GM18508 (cell line): ENCODE measurements around the gene TMEM106A.
"Not testable (repeated sequence)": the region's sequence is repeated elsewhere in the genome, so short reads cannot be mapped to it uniquely, and the experiment has no call there.

ENCODE experiments used
- ATAC-seq: cut with Tn5 transposase; IDR thresholded peaks from one replicate; pipeline ENCODE4 v1.9.1; 2021; ENCODE audit warnings: moderate number of reproducible peaks; ENCODE audit not compliant: insufficient read depth, unreplicated experiment

The TMEM106A gene, protein sequence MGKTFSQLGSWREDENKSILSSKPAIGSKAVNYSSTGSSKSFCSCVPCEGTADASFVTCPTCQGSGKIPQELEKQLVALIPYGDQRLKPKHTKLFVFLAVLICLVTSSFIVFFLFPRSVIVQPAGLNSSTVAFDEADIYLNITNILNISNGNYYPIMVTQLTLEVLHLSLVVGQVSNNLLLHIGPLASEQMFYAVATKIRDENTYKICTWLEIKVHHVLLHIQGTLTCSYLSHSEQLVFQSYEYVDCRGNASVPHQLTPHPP

DNA sequence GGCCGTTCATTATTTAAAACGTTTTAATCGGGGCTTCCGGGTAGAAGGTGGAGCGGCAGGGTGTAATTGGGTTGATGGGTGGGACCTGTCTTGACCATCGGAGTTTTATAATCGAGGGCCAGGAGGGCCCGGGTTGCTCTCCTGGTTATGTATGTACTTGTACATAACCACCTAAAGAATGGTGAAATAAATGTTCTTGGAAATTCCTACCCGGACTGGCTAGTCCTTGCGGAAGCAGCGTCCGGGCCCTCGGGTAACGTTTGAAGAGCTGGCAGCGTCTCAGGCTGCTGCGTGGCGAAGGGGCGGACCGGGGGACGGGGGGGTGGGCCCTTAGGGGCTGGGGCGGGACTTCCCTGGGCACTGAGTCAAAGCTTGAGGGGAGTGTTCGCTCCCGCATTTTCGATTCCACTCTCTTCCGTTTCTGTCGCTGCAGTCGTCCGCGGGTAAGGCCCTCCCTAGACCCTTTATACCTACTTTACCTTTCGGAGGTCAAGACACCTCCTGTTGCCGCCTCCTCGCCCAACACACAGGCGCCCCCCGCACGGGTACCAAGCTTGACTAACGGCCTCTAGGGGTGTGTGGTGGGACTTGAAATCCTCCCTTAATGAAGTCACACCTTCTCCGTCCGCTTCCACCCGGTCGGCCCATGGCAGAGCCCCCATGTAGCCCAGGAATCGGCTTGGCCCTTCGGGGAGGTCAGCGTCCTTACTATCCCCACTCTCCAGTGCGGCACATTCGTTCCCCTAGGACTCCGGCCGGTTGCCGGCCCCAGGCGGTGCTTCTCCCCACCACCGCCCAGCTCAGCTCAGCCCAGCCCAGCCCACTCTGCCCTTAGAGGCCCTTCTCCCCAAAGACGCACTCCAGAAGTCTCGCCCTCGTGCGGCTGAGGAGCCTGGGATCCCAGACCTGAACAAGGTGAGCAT lies at the start of gene TMEM106A:
Gene TMEM106A (plus strand): TSS at position 396 of the 923 bp plus-strand sequence. CDS start 1,167 bp downstream, outside the sequence.
- no peak for ATAC-seq

DNA sequence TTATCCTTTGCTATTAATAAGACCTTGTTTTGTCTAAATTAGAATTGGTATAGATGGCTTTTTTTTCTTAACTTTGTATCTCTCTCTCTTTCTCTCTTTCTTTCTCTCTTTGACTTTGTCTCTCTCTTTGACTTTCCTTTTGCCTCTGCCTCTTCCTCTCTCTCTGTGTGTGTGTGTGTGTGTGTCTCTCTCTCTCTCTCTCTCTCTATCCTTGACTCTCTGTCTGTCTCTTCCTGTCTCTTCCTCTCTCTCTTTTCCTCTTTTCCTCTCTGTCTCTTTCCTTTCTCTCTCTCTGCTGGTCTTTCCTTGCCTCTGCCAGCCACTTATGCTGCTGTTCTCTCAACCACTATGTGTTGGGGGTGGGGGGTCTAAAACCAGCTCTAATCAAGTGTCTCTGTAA lies 45.7 kb upstream of the TMEM106A start:
- ATAC-seq = not testable (repeated sequence)

DNA sequence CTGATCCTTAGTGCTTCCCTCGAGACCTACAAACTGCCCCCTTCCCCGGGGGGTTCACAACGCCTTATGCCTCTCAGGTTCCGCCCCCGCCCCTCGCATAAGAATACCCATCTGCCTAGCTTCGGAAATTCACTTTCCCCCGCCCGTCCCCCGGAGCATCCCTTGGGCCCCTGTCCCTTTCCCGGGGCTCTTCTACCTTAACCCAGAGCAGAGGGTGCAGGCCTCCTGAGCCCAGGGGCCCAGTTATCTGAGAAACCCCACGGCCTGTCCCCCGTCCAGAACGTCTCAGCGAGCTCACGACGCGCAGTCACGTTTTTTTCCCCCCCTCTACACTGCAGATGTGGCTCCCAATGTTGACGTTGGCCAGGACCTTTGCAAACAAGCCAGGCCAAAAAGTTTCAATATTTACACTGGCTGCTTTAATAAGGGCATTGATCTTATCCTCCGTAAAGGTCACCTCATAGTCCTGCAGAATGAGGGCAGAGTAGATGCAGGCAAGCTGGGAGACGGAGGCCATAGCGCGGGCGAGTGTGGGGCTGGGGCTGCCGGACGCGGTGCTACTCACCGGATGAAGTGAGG lies 42.0 kb upstream of the TMEM106A start:
- ATAC-seq = peak; percentile 4

DNA sequence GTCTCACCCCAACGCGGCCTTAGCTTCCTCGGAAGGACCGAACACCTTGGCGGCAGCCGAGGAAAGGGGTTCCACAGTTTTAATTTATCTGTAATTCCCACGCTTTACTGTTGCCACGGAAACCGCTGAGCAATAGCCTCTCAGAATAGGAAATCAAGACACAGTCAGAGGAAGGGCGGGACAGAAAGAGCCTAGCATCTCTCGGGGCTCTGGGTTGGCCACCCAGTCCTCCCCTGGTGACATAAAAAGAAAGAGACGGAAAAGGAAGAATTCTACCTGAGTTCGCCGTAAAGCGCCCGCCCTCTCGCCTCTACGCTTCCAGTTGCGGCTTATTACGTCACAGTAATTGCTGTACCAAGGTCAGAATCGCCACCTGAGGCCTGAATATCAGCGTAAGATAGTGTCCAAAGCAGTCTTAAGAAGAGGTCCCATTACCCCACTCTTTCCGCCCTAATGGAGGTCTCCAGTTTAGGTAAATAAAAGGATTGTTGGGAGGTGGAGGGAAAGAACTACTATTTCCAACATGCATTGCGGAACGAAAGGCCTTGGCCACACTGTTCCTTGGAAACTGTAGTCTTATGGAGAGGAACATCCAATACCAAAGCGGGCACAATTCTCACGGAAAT lies 41.4 kb upstream of the TMEM106A start:
- peak; percentile 66 for ATAC-seq

DNA sequence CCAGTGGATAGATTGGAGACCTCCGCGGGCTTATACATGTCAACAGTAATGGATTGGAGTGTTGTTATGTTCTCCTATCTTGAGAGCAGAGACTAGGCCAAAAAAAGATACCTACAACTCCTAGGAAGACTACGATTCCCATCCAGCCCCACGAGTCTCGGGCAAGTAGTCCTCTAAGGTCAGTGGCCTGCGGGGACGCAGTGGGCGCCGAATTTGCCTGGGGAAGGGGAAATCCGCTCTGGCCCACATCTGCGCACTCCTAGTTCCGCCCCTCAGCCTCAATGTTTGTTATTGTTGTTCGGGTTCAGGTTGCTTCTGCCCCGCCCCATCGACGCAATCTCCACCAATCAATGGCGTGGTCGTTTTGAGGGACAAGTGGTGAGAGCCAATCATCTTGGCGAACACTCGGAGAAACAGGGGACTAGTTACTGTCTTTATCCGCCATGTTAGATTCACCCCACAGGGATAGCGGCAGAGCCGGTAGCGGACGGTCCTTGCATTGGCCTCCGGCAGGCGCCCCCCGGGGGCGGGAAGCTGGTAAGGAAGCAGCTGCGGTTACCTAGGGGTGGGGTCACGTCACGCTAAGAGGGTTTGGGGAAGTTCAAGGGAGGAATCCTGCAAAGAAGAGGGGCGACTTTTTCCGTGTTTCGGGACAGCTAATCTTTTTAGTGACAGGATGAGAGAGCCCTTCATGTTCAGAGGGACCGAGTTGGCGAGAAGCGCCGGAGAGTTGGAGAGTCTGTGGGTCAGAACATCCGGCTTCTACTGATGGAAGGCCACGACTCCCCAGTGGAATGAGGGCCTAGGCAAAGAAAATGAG lies 40.7 kb upstream of the TMEM106A start, which contains the start of gene NBR1:
Gene NBR1 (plus strand): TSS at position 449 of the 820 bp plus-strand sequence. CDS start 4,586 bp downstream, outside the sequence.
- ATAC-seq = peak; percentile 41

DNA sequence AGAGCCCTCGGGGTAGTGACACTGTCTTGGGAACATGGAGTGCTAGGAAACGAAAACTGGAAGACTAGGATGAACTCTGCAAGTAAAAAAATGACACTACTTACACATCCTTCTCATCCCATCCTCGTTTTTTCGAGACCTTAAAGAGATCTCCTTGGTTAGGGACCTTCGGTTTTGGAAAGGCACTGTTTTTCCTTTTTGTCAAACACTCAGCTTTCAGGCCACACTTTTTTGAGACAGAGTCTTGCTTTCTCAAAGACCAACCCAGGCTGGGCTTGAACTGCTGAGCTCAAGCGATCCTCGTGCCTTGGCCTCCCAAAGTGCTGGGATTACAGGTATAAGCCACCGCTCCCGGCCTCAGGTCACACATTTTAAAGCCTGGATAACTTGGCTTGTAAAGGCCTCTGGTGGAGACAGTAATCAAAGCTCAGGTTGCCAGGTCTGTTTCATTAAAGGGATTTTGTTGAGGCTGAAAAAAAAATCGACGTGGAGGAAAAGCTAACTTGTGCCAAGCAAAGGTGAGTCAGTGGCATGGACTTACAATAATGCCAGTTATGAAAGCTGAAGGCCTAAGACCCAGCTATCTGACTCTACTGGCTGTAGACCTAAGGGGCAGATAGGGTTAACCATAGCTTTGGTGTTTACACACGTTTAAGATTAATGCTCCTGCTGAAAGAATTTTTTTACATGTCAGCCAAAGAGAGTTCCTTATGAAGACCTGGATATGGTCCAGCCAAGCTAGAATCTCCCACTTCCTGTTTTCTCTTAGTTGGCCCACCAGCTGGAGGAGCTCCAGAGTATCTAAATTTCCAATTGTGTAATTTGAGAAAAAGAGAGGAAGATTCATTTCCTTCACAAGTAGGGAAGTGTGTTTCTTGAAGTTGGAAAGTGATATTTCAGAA lies 39.8 kb upstream of the TMEM106A start:
- ATAC-seq = no peak

DNA sequence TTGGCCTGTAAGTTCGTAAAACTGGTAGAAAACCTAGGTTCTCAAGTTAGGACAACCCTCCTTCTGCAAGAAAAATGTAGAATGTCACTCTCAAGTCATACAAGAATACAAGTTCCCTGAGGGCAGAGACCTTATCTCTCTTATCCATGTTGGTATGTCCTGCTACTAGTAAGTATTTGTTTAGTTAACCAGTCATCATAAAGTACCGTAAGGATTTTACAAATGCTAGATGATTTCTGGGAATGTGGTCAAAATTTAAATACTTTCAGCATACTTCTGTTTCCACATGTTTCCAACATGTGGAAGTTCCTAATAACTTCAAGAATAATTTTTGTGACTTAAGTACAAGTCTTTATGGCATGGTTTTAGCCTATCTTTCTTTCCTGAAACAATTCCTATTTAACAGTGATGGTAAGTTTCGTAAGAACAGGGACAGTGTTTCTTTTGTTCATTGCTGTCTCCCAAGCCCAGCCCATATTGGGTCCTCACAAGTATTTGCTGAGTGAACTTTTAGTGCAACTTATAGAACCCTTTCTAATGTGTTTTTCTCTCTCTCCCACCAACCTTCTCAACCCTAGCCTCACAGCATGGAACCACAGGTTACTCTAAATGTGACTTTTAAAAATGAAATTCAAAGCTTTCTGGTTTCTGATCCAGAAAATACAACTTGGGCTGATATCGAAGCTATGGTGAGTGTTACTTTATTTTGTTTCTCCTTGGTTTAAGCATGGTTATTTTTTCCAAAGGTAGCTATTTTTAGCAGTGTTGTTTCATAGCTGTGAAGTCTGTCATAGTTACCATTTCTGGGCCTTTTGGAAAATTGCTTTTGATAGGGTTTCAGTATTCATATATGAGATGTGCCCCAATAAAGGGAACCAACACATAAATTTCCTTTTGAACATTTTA lies 36.2 kb upstream of the TMEM106A start:
- no peak for ATAC-seq

DNA sequence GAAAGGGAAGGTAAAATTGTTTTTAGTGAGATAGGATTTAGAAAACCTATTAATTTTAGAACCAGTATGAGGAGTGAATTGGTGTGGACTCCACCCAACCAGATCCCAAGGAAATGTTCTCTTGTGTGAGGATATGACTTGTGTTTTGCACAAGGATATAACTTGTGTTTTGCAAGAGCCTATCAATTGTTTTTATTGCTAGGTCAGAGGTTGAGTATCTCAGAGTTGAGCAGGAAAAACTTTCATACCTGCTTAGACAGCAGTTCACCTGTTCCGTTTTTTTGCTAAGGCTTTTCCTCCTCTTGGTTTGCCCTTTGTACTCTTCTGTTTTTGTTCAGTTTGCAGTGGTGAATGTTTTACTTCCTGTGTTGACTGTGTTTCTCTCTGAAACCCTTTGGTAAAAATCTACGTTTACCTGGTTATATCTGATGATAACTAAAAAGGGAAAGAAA lies 35.5 kb upstream of the TMEM106A start:
- ATAC-seq = no peak

DNA sequence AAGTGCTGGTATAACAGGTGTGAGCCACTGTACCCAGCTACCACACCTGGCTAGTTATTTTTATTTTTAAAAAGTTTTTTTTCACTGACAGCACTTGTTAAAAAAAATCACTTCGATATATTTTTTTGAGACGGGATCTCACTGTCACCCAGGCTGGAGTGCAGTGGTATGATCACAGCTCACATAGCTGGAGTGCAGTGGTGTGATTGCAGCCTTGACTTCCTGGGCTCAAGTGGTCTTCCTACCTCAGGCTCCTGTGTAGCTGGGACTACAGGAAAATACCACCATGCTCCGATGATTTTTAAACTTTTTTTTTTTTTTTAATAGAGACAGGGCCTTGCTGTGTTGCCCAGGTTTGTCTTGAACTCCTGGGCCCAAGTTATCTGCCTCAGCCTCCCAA lies 27.8 kb upstream of the TMEM106A start:
- no peak for ATAC-seq

DNA sequence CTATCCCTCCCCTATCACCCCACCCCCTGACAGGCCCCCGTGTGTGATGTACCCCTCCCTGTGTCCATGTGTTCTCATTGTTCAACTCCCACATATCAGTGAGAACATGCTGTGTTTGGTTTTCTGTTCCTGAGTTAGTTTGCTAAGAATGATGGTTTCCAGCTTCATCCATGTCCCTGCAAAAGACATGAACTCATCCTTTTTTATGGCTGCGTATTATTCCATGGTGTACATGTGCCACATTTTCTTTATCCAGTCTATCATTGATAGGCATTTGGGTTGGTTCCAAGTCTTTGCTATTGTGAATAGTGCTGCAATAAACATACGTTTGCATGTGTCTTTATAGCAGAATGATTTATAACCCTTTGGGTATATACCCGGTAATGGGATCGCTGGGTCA lies 25.0 kb upstream of the TMEM106A start:
- not testable (repeated sequence) for ATAC-seq

DNA sequence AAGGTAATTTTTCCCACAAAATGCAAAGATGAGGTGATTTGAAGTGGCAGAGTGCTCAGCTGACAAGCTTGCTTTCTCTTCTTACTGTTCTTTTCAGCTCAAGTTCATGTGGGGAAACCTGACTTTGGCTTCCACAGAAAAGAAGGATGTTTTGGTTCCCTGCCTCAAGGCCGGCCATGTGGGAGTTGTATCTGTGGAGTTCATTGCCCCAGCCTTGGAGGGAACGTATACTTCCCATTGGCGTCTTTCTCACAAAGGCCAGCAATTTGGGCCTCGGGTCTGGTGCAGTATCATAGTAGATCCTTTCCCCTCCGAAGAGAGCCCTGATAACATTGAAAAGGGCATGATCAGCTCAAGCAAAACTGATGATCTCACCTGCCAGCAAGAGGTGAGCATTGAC lies 18.4 kb upstream of the TMEM106A start:
- ATAC-seq = no peak

DNA sequence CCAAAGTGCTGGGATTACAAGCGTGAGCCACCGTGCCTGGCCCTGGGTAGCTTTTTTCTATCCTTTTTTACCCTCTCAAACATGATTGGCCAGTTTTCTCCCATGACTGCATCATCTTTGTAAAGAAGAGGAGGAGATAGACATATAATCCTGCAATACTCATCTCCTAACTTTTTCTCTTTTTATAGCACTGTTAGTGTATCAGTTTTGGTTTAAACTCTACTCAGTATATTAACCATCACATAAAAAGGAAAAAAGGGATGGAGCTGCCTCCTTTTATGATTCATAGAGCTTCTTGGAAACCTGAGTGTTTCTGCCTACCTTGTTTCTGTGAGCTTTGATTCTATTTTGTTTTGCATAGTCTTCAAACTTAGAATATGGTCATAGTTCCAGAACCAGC lies 12.0 kb upstream of the TMEM106A start:
- ATAC-seq = no peak

DNA sequence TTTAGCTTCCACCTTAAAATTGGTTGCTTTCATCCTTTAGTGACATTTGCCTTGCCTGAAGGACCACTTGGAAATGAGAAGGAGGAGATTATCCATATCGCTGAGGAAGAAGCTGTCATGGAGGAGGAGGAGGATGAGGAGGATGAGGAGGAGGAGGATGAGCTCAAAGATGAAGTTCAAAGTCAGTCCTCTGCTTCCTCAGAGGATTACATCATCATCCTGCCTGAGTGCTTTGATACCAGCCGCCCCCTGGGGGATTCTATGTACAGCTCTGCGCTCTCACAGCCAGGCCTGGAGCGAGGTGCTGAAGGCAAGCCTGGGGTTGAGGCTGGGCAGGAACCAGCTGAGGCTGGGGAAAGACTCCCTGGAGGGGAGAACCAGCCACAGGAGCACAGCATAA lies 11.5 kb upstream of the TMEM106A start:
- ATAC-seq = no peak

DNA sequence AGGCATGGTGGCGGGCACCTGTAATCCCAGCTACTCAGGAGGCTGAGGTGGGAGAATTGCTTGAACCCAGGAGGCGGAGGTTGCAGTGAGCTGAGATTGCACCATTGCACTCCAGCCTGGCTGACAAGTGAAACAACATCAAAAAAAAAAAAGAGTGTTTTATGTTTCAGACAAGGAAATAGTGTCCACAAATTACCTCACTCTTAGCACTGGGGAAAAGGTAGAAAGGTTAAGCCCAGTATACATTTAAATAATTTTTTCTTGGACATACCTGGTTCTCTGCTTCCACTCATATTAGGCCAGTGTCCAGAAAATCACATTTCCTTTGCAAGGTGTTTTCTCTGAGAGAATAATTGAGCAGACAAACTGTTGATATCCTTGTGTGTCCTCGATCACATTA lies 8.7 kb upstream of the TMEM106A start:
- ATAC-seq = not testable (repeated sequence)

DNA sequence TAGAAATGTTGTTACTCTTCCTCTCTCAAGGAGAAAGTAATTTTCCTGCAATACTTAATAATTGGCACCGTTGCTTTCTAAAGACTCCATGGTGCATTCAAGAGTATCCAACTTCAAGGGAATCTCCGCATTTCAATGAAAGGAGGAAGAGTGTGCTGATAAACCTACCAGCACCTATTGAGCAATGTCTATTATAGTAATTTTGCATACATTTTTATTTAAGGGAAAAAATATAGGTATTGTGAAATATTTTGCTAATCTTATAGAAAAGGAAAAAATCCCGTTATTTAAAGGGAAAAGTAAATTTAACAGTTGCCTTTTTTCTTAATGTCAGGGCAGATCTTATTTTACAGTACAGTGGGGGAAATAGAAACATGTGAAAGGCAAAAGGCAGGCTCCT lies 1.1 kb upstream of the TMEM106A start:
- ATAC-seq = no peak

DNA sequence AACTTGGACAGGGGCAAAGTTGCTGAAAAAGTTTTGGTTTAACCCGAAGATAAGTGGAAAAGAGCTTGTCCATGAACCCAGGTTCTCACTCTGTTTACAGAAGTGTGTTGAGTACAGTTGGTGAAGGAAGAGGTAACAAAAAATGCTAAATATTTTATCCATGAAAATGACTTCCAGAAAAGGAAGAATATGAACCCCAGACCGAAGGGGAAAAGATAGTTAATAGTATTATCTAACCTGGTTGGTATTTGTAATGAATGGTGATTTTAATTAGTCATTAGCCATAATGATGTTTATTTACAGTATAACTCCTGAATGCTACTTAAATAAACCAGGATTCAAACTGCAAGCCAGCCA lies 574 bp upstream of the TMEM106A start:
- ATAC-seq = no peak

DNA sequence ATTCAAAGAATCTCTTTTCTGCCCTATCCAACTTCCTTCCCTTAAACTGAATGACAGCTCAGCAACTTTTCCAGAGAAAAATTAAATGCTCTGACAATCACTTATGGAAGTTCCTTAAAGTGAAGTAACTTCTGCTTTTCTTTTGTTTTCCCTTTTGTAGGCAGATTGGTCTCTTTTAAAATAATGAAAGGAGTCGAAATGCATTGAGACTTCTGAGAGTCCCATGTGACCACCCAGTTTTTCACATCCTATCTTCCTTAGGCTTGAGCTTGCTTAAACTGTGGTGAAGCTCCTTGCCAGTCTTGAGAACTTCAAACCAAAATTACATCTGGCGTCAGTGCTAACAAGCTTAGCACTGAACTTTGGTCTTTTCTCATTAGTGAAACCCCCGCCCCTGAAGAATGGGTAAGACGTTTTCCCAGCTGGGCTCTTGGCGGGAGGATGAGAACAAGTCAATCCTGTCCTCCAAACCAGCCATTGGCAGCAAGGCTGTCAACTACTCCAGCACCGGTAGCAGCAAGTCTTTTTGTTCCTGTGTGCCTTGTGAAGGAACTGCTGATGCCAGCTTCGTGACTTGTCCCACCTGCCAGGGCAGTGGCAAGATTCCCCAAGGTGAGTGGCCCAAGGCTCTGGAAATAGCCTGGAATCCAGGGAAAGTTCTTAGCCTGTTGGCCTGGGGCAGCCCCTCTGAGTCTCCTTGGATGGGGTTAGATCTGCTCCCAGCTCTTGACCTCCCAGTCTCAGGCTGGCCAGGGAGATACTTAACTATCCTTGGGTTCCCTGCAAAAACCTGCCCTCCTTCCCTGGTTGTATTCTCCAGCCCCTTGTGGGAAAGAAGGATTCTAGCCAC lies 1.2 kb downstream of the TMEM106A start:
- no peak for ATAC-seq
